ENCODE data around the gene AP1S3.
"Not testable (repeated sequence)": the region's sequence is repeated elsewhere in the genome, so short reads cannot be mapped to it uniquely, and the experiment has no call there.

The AP1S3 gene

GRCh38 chr2:223762853-223763252, 74.5 kb downstream of the AP1S3 start:
- TF ChIP-seq YY1 (IDR thresholded peaks at IDR 0.05; ENCODE audit: insufficient read depth, insufficient read length), result no peak
- no peak for TF ChIP-seq SUZ12 (IDR thresholded peaks at IDR 0.05; ENCODE audit: extremely low read depth, insufficient read depth, insufficient read length)
- TF ChIP-seq ZNF274 (IDR thresholded peaks at IDR 0.05; ENCODE audit: low read depth, low read length), result no peak
- H3K9me3 ChIP-seq (ENCODE audit: insufficient read depth, low read length), result no peaks in the 10 kb centered on the region
- H3K27me3 ChIP-seq (ENCODE audit: insufficient read depth, insufficient read length), result no peaks in the 10 kb centered on the region
- DNase-seq (ENCODE audit: low read depth, low spot score), result no peak
- no peak overlapping the region for H3K9ac ChIP-seq (ENCODE audit: insufficient read length, low read depth)
- H3K4me1 ChIP-seq (ENCODE audit: insufficient read depth, insufficient read length), result no peaks in the 10 kb centered on the region
- no peak overlapping the region for H3K4me3 ChIP-seq (ENCODE audit: insufficient read length, low read depth)
- no peaks in the 10 kb centered on the region for H3K36me3 ChIP-seq (ENCODE audit: insufficient read depth, insufficient read length, low read length)

- H3K4me1 ChIP-seq (ENCODE audit: insufficient read depth, insufficient read length); H3K9me3 ChIP-seq (ENCODE audit: insufficient read depth, low read length); H3K4me3 ChIP-seq (ENCODE audit: insufficient read length, low read depth); H3K36me3 ChIP-seq (ENCODE audit: insufficient read depth, insufficient read length, low read length); H3K27me3 ChIP-seq (ENCODE audit: insufficient read depth, insufficient read length); H3K9ac ChIP-seq (ENCODE audit: insufficient read length, low read depth); DNase-seq (ENCODE audit: low read depth, low spot score): not testable (repeated sequence)
These were observed 75.6 kb downstream of the AP1S3 start for GRCh38 chr2:223761746-223762145.

GRCh38 chr2:223760838-223761502, 76.4 kb downstream of the AP1S3 start:
- H3K4me1 ChIP-seq (ENCODE audit: insufficient read depth, insufficient read length), result no peaks in the 10 kb centered on the region
- no peak overlapping the region for H3K4me3 ChIP-seq (ENCODE audit: insufficient read length, low read depth)
- no peaks in the 10 kb centered on the region for H3K27me3 ChIP-seq (ENCODE audit: insufficient read depth, insufficient read length)
- H3K9me3 ChIP-seq (ENCODE audit: insufficient read depth, low read length), result no peaks in the 10 kb centered on the region
- no peak for TF ChIP-seq ZNF274 (IDR thresholded peaks at IDR 0.05; ENCODE audit: low read depth, low read length)
- no peak for TF ChIP-seq SUZ12 (IDR thresholded peaks at IDR 0.05; ENCODE audit: extremely low read depth, insufficient read depth, insufficient read length)
- TF ChIP-seq YY1 (IDR thresholded peaks at IDR 0.05; ENCODE audit: insufficient read depth, insufficient read length), result no peak
- H3K9ac ChIP-seq (ENCODE audit: insufficient read length, low read depth), result no peak overlapping the region
- no peaks in the 10 kb centered on the region for H3K36me3 ChIP-seq (ENCODE audit: insufficient read depth, insufficient read length, low read length)
- DNase-seq (ENCODE audit: low read depth, low spot score), result no peak

GRCh38 chr2:223759569-223760430, 77.6 kb downstream of the AP1S3 start:
- no peaks in the 10 kb centered on the region for H3K4me1 ChIP-seq (ENCODE audit: insufficient read depth, insufficient read length)
- H3K4me3 ChIP-seq (ENCODE audit: insufficient read length, low read depth), result no peak overlapping the region
- TF ChIP-seq ZNF274 (IDR thresholded peaks at IDR 0.05; ENCODE audit: low read depth, low read length) (no peak), SUZ12 (IDR thresholded peaks at IDR 0.05; ENCODE audit: extremely low read depth, insufficient read depth, insufficient read length) (no peak), YY1 (IDR thresholded peaks at IDR 0.05; ENCODE audit: insufficient read depth, insufficient read length) (no peak)

GRCh38 chr2:223758131-223758840, 79.1 kb downstream of the AP1S3 start:
- no peak for DNase-seq (ENCODE audit: low read depth, low spot score)
- Histone ChIP-seq H3K27me3 (ENCODE audit: insufficient read depth, insufficient read length) (no peaks in the 10 kb centered on the region), H3K4me1 (ENCODE audit: insufficient read depth, insufficient read length) (no peaks in the 10 kb centered on the region), H3K36me3 (ENCODE audit: insufficient read depth, insufficient read length, low read length) (no peaks in the 10 kb centered on the region), H3K4me3 (ENCODE audit: insufficient read length, low read depth) (no peak overlapping the region), H3K9me3 (ENCODE audit: insufficient read depth, low read length) (no peaks in the 10 kb centered on the region), H3K9ac (ENCODE audit: insufficient read length, low read depth) (no peak overlapping the region)
- TF ChIP-seq YY1 (IDR thresholded peaks at IDR 0.05; ENCODE audit: insufficient read depth, insufficient read length) (no peak), ZNF274 (IDR thresholded peaks at IDR 0.05; ENCODE audit: low read depth, low read length) (no peak), SUZ12 (IDR thresholded peaks at IDR 0.05; ENCODE audit: extremely low read depth, insufficient read depth, insufficient read length) (no peak)

More at GRCh38 chr2:223759569-223760430, 77.6 kb downstream of the AP1S3 start:
- Histone ChIP-seq H3K9me3 (ENCODE audit: insufficient read depth, low read length) (no peaks in the 10 kb centered on the region), H3K27me3 (ENCODE audit: insufficient read depth, insufficient read length) (no peaks in the 10 kb centered on the region), H3K36me3 (ENCODE audit: insufficient read depth, insufficient read length, low read length) (no peaks in the 10 kb centered on the region), H3K9ac (ENCODE audit: insufficient read length, low read depth) (no peak overlapping the region)
- DNase-seq (ENCODE audit: low read depth, low spot score), result no peak

GRCh38 chr2:223753940-223754339, 83.4 kb downstream of the AP1S3 start:
- no peak overlapping the region for H3K4me3 ChIP-seq (ENCODE audit: insufficient read length, low read depth)
- DNase-seq (ENCODE audit: low read depth, low spot score), result no peak
- no peaks in the 10 kb centered on the region for H3K9me3 ChIP-seq (ENCODE audit: insufficient read depth, low read length)
- H3K36me3 ChIP-seq (ENCODE audit: insufficient read depth, insufficient read length, low read length), result no peaks in the 10 kb centered on the region
- TF ChIP-seq YY1 (IDR thresholded peaks at IDR 0.05; ENCODE audit: insufficient read depth, insufficient read length) (no peak), ZNF274 (IDR thresholded peaks at IDR 0.05; ENCODE audit: low read depth, low read length) (no peak)
- H3K4me1 ChIP-seq (ENCODE audit: insufficient read depth, insufficient read length), result no peaks in the 10 kb centered on the region
- no peaks in the 10 kb centered on the region for H3K27me3 ChIP-seq (ENCODE audit: insufficient read depth, insufficient read length)
- H3K9ac ChIP-seq (ENCODE audit: insufficient read length, low read depth), result no peak overlapping the region

- H3K9me3 ChIP-seq (ENCODE audit: insufficient read depth, low read length), result no peaks in the 10 kb centered on the region
- no peaks in the 10 kb centered on the region for H3K27me3 ChIP-seq (ENCODE audit: insufficient read depth, insufficient read length)
- no peak for TF ChIP-seq SUZ12 (IDR thresholded peaks at IDR 0.05; ENCODE audit: extremely low read depth, insufficient read depth, insufficient read length)
- no peak for TF ChIP-seq YY1 (IDR thresholded peaks at IDR 0.05; ENCODE audit: insufficient read depth, insufficient read length)
- no peak for TF ChIP-seq ZNF274 (IDR thresholded peaks at IDR 0.05; ENCODE audit: low read depth, low read length)
- no peak for DNase-seq (ENCODE audit: low read depth, low spot score)
- no peak overlapping the region for H3K4me3 ChIP-seq (ENCODE audit: insufficient read length, low read depth)
- no peak overlapping the region for H3K9ac ChIP-seq (ENCODE audit: insufficient read length, low read depth)
- no peaks in the 10 kb centered on the region for H3K36me3 ChIP-seq (ENCODE audit: insufficient read depth, insufficient read length, low read length)
- H3K4me1 ChIP-seq (ENCODE audit: insufficient read depth, insufficient read length), result no peaks in the 10 kb centered on the region
These were observed 86.4 kb downstream of the AP1S3 start for GRCh38 chr2:223751012-223751411.

All from NT2/D1 (cell line).